Calu3 (cell line): ENCODE results near the gene CALN1. TPM values are rescaled to one million over a fixed set of nuclear protein-coding genes. Genes with fewer than 3 reads are reported as not detected.

Experiments used
- BruUV-seq: library from RNA; stranded (reverse); fragments of 400-500 nt; replicated peaks from 2 replicates; lab custom pipeline; 2021; lab: Mats Ljungman, UMichigan
- CTCF ChIA-PET: fragments of 300-600 bp; sonication (Branson Sonifier 250); formaldehyde crosslinking; loops from one replicate; lab custom pipeline; 2022; ENCODE audit warnings: antibody characterized with exemption; lab: Charles Lee
- DNase-seq: peaks from one replicate; pipeline ENCODE4 v3.0.0; 2022
- H3K27ac Mint-ChIP-seq: one replicate; pipeline ENCODE4 v1.8.0; 2022; ENCODE audit warnings: mixed read lengths; ENCODE audit not compliant: unreplicated experiment
- H3K27me3 Mint-ChIP-seq: one replicate; pipeline ENCODE4 v1.8.0; 2022; ENCODE audit warnings: mixed read lengths; ENCODE audit not compliant: unreplicated experiment
- H3K36me3 Mint-ChIP-seq: one replicate; pipeline ENCODE4 v1.8.0; 2022; ENCODE audit warnings: mild to moderate bottlenecking, moderate library complexity, mixed read lengths; ENCODE audit not compliant: insufficient read depth, unreplicated experiment
- H3K4me1 Mint-ChIP-seq: one replicate; pipeline ENCODE4 v1.8.0; 2022; ENCODE audit warnings: mild to moderate bottlenecking, low read depth, mixed read lengths; ENCODE audit not compliant: unreplicated experiment
- H3K4me3 Mint-ChIP-seq: one replicate; pipeline ENCODE4 v1.8.0; 2022; ENCODE audit warnings: mild to moderate bottlenecking, low read depth, moderate library complexity, mixed read lengths; ENCODE audit not compliant: unreplicated experiment
- H3K9me3 Mint-ChIP-seq: one replicate; pipeline ENCODE4 v1.8.0; 2022; ENCODE audit warnings: low read depth, mixed read lengths; ENCODE audit not compliant: unreplicated experiment
- CTCF ChIP-seq: fragments of 200-600 bp; IDR thresholded peaks from one replicate; pipeline ENCODE4 v1.8.0; 2022; ENCODE audit warnings: antibody characterized with exemption; ENCODE audit not compliant: unreplicated experiment
- intact Hi-C: fragments of 100-400 bp; cut with micrococcal nuclease; formaldehyde crosslinking; loops from one replicate; pipeline ENCODE4 v1.10.0; 2022; ENCODE audit not compliant: unreplicated experiment
- total RNA-seq: library from RNA; stranded (reverse); gene quantifications from 2 replicates; pipeline ENCODE4 v1.2.3, GENCODE V29; 2022

The CALN1 gene
- total RNA-seq, 1 experiment from 2014 or later: not detected

- Mint-ChIP-seq H3K27me3 (no peaks in the 10 kb centered on the region), H3K27ac (no peak overlapping the region), H3K9me3 (no peaks in the 10 kb centered on the region), H3K36me3 (no peaks in the 10 kb centered on the region), H3K4me3 (no peak overlapping the region), H3K4me1 (no peaks in the 10 kb centered on the region)
- CTCF ChIA-PET: no interaction called here
- no peak for TF ChIP-seq CTCF
- DNase-seq: no peak
- intact Hi-C loops: no loop called here
- no TSS peak for BruUV-seq
Observed at GRCh38 chr7:72321637-72322036, 90.5 kb downstream of the CALN1 start.

- no peak overlapping the region for H3K4me3 Mint-ChIP-seq
- H3K9me3 Mint-ChIP-seq: no peaks in the 10 kb centered on the region
- no peaks in the 10 kb centered on the region for H3K4me1 Mint-ChIP-seq
- H3K27me3 Mint-ChIP-seq: no peaks in the 10 kb centered on the region
- no peak for TF ChIP-seq CTCF
- no peak for DNase-seq
- intact Hi-C loops: no loop called here
- no TSS peak for BruUV-seq
- no peaks in the 10 kb centered on the region for H3K36me3 Mint-ChIP-seq
- CTCF ChIA-PET: interaction anchor here (0.7 kb wide), 1 partner anchor 93 kb away, joined by 3 read pairs; no protein-coding TSS in a partner anchor
- no peak overlapping the region for H3K27ac Mint-ChIP-seq
Observed at GRCh38 chr7:72321081-72321480, 91.1 kb downstream of the CALN1 start.

GRCh38 chr7:72317341-72317740 lies 94.8 kb downstream of the CALN1 start:
- no peaks in the 10 kb centered on the region for H3K27me3 Mint-ChIP-seq
- CTCF ChIA-PET: no interaction called here
- no peak for TF ChIP-seq CTCF
- H3K9me3 Mint-ChIP-seq: peaks cover 2% of the 10 kb centered on the region
- H3K4me1 Mint-ChIP-seq: no peaks in the 10 kb centered on the region
- no peak overlapping the region for H3K4me3 Mint-ChIP-seq
- DNase-seq: no peak
- BruUV-seq: no TSS peak
- no peaks in the 10 kb centered on the region for H3K36me3 Mint-ChIP-seq
- intact Hi-C loops: no loop called here
- no peak overlapping the region for H3K27ac Mint-ChIP-seq

GRCh38 chr7:72316148-72316547 lies 96.0 kb downstream of the CALN1 start:
- Mint-ChIP-seq H3K9me3 (peaks cover 2% of the 10 kb centered on the region), H3K27ac (no peak overlapping the region), H3K36me3 (no peaks in the 10 kb centered on the region), H3K27me3 (no peaks in the 10 kb centered on the region), H3K4me3 (no peak overlapping the region), H3K4me1 (no peaks in the 10 kb centered on the region)
- CTCF ChIA-PET: no interaction called here
- BruUV-seq: no TSS peak
- DNase-seq: no peak
- intact Hi-C loops: no loop called here
- TF ChIP-seq CTCF: no peak

DNA sequence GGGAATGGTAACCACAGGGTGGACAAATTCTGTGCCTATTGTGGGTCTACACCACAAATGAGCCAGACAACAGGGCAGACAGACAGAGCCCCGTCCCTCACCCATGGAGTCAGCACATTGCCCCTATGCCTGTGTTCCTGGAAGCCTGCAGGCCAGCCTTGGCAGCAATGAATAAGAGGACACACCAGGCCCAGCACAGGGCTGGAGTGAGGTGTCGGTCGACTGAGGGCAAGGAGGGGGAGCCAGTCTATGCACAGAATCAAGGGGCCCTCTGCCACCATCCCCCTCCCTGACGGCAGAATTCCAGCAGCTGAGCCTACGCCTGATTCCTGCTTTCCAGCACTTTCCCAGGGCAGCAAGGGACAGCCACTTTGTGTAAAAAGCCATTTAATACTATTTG lies 98.2 kb downstream of the CALN1 start:
- CTCF ChIA-PET: no interaction called here
- no peak overlapping the region for H3K4me3 Mint-ChIP-seq
- no peak overlapping the region for H3K27ac Mint-ChIP-seq
- no peak for DNase-seq
- H3K9me3 Mint-ChIP-seq: peaks cover 2% of the 10 kb centered on the region
- no peaks in the 10 kb centered on the region for H3K36me3 Mint-ChIP-seq
- intact Hi-C loops: no loop called here
- TF ChIP-seq CTCF: no peak
- H3K27me3 Mint-ChIP-seq: no peaks in the 10 kb centered on the region
- BruUV-seq: no TSS peak
- H3K4me1 Mint-ChIP-seq: no peaks in the 10 kb centered on the region
